Renal cortex interstitium (tissue), 15 donors: ENCODE results near the gene MTFR1L. TPM values are rescaled to one million over a fixed set of nuclear protein-coding genes. Genes with fewer than 3 reads are reported as not detected.

Experiments used
- DNase-seq, 11 donors: peaks; one replicate each; pipeline ENCODE4 v3.0.0-alpha.2; 2013; ENCODE audit warnings: low read depth in 9 of 11, low spot score in 4 of 11; ENCODE audit errors: extremely low read depth in 1 of 11
- long read RNA-seq, 16 experiments: transcript quantifications; one replicate each; lab custom pipeline, GENCODE V29; 2026
- polyA plus RNA-seq, 3 donors: library from polyadenylated mRNA; unstranded; fragments of 120-200 nt; gene quantifications; one replicate each; pipeline ENCODE4 v1.2.1, GENCODE V29; 2013; ENCODE audit not compliant: insufficient read length in 3 of 3

MTFR1L gene
- 100 to 1,000 TPM in 1 of 3 donors, 10 to 100 TPM in 2; 91.0 to 103 (median 97.6) TPM for polyA plus RNA-seq
- long read RNA-seq, donor 1, transcript MTFR1L-203 (7 exons, 2,004 nt) = major isoform, 9 of 41 reads
- long read RNA-seq, donor 1, partial matches to known transcripts = 26 of 41 reads
- long read RNA-seq, donor 1, other reads (novel, unspliced or antisense) = 0 of 41 reads
- long read RNA-seq, donor 2, transcript MTFR1L-203 (7 exons, 2,004 nt) = major isoform, 5 of 9 reads
- long read RNA-seq, donor 2, partial matches to known transcripts = 0 of 9 reads
- long read RNA-seq, donor 2, other reads (novel, unspliced or antisense) = 0 of 9 reads
- long read RNA-seq, donor 3, transcript MTFR1L-203 (7 exons, 2,004 nt) = major isoform, 20 of 82 reads
- long read RNA-seq, donor 3, partial matches to known transcripts = 58 of 82 reads
- long read RNA-seq, donor 3, other reads (novel, unspliced or antisense) = 0 of 82 reads
- long read RNA-seq, donor 4, transcript MTFR1L-203 (7 exons, 2,004 nt) = major isoform, 11 of 26 reads
- long read RNA-seq, donor 4, partial matches to known transcripts = 11 of 26 reads
- long read RNA-seq, donor 4, other reads (novel, unspliced or antisense) = 0 of 26 reads
- long read RNA-seq, donor 5 = 0 reads
- long read RNA-seq, donor 6, transcript MTFR1L-203 (7 exons, 2,004 nt) = major isoform, 12 of 16 reads
- long read RNA-seq, donor 6, partial matches to known transcripts = 0 of 16 reads
- long read RNA-seq, donor 6, other reads (novel, unspliced or antisense) = 0 of 16 reads
- long read RNA-seq, donor 7, transcript MTFR1L-203 (7 exons, 2,004 nt) = major isoform, 12 of 60 reads
- long read RNA-seq, donor 7, partial matches to known transcripts = 41 of 60 reads
- long read RNA-seq, donor 7, other reads (novel, unspliced or antisense) = 0 of 60 reads
- long read RNA-seq, donor 8, transcript MTFR1L-210 (7 exons, 1,873 nt) = minor isoform, 6 of 32 reads
- long read RNA-seq, donor 8, transcript MTFR1L-203 (7 exons, 2,004 nt) = major isoform, 19 of 32 reads
- long read RNA-seq, donor 8, partial matches to known transcripts = 6 of 32 reads
- long read RNA-seq, donor 8, other reads (novel, unspliced or antisense) = 0 of 32 reads
- long read RNA-seq, donor 9, transcript MTFR1L-203 (7 exons, 2,004 nt) = major isoform, 12 of 26 reads
- long read RNA-seq, donor 9, partial matches to known transcripts = 9 of 26 reads
- long read RNA-seq, donor 9, other reads (novel, unspliced or antisense) = 0 of 26 reads
- long read RNA-seq, donor 10, transcript MTFR1L-203 (7 exons, 2,004 nt) = major isoform, 8 of 59 reads
- long read RNA-seq, donor 10, partial matches to known transcripts = 50 of 59 reads
- long read RNA-seq, donor 10, other reads (novel, unspliced or antisense) = 0 of 59 reads
- long read RNA-seq, donor 11, transcript MTFR1L-203 (7 exons, 2,004 nt) = major isoform, 15 of 24 reads
- long read RNA-seq, donor 11, partial matches to known transcripts = 5 of 24 reads
- long read RNA-seq, donor 11, other reads (novel, unspliced or antisense) = 0 of 24 reads
- long read RNA-seq, donor 12, partial matches to known transcripts = 0 of 6 reads
- long read RNA-seq, donor 12, other reads (novel, unspliced or antisense) = 0 of 6 reads
- long read RNA-seq, donor 13, transcript MTFR1L-203 (7 exons, 2,004 nt) = major isoform, 30 of 2,204 reads
- long read RNA-seq, donor 13, transcript MTFR1L-214 (3 exons, 2,531 nt) = minor isoform, 5 of 2,204 reads
- long read RNA-seq, donor 13, partial matches to known transcripts = 1,423 of 2,204 reads
- long read RNA-seq, donor 13, other reads (novel, unspliced or antisense) = 737 of 2,204 reads
- long read RNA-seq, donor 14, transcript MTFR1L-203 (7 exons, 2,004 nt) = major isoform, 10 of 20 reads
- long read RNA-seq, donor 14, partial matches to known transcripts = 0 of 20 reads
- long read RNA-seq, donor 14, other reads (novel, unspliced or antisense) = 5 of 20 reads
- long read RNA-seq, donor 15, transcript MTFR1L-203 (7 exons, 2,004 nt) = major isoform, 10 of 13 reads
- long read RNA-seq, donor 15, partial matches to known transcripts = 0 of 13 reads
- long read RNA-seq, donor 15, other reads (novel, unspliced or antisense) = 0 of 13 reads
- long read RNA-seq, donor 16, transcript MTFR1L-203 (7 exons, 2,004 nt) = major isoform, 36 of 68 reads
- long read RNA-seq, donor 16, transcript MTFR1L-210 (7 exons, 1,873 nt) = minor isoform, 11 of 68 reads
- long read RNA-seq, donor 16, partial matches to known transcripts = 11 of 68 reads
- long read RNA-seq, donor 16, other reads (novel, unspliced or antisense) = 0 of 68 reads

GRCh38 chr1:25819491-25820246, at the start of gene MTFR1L:
Gene MTFR1L, plus strand, starts transcription at chr1:25819954. Its CDS starts 3,151 bp downstream, at chr1:25823105.
- peak in 10 of 11 donors; percentile 63 to 84 (median 79) for DNase-seq

GRCh38 chr1:25770541-25771220, 49.1 kb upstream of the MTFR1L start:
- no peak for DNase-seq

GRCh38 chr1:25771221-25772114, 48.3 kb upstream of the MTFR1L start:
- peak; percentile 65 to 88 (median 83) for DNase-seq

DNA sequence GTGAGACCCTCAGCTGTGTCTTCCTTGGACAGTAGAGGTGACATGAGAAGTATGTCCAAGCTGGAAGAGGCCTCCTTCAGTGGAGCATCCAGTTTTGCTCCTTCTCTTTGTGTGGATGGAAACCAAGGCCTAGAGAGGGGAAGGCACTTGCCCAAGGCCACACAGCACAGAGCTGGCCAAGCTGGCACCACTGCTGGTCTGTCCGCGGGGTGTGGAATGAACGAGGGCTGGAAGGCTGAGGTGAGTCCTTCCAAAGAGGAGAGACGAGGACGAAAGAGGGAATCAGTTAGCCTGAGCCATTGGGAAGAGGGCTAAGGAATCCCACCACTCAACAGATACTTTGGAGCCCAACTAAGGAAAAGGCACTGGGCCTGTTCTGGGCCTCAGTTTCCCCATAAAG, 47.6 kb upstream of the MTFR1L start:
- DNase-seq = no peak

DNA sequence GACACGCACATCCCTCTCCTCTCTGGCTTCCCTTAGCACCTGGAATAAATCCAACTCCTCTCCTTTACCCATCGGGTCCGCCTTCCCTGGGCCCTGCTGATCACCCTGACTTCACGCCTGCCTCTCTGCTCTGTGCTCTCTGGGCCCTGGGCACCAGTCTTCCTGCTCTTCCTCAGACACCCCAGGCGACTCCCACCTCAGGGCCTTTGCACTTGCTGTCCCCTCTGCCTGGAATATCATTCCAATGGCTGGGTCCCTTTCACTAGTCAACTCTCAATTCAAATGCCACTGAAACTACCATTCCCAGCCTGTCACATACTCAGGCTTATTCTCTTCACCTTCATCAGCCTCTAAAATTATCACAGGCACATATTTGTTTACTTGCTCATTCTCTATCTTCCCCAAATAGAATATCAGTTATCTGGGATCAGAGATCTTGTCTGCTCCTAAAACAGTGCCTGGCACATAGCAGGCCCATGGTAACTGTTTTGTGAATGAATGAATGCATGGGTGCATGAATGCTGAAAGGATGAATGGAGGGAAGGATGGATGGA, 47.0 kb upstream of the MTFR1L start:
- DNase-seq = no peak

DNA sequence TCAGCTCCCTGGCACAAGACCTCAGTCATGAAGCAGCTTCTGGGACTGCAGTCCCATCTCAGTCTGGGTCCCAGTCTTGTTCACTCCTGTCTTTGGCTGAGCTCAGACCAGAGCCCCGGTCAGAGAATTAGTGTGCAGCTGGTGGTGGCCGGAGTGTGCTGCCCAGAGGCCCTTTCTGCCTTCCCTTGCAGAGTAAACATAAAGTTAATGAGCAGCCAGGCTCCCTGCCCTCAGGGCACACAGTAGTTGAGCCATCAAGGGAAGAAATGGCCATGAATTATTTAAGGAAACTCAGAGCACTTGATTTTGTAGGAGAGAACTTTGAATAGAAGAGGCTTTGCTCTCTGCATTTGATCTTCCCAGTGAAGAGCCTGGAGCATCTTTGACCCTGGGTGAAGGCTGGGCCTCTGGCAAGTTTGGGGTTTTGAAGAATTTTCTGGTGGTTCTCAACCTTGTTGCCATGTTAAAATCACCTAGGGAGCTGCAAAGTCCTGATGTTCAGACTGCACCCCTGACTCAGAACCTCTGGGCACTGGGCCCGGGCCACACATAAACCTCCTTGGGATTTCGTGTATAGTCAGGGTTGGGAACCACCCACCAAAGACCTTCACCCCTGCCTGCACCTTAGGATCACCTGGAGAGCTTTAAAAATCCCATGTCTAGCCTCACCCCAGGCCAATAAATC, 46.2 kb upstream of the MTFR1L start:
- peak in 10 of 11 donors; percentile 44 to 85 (median 56) for DNase-seq

GRCh38 chr1:25774206-25774803, 45.4 kb upstream of the MTFR1L start:
- DNase-seq = no peak

- no peak for DNase-seq
Measured at GRCh38 chr1:25774921-25775771, 44.6 kb upstream of the MTFR1L start.

GRCh38 chr1:25779388-25779787, 40.4 kb upstream of the MTFR1L start:
- no peak for DNase-seq

DNA sequence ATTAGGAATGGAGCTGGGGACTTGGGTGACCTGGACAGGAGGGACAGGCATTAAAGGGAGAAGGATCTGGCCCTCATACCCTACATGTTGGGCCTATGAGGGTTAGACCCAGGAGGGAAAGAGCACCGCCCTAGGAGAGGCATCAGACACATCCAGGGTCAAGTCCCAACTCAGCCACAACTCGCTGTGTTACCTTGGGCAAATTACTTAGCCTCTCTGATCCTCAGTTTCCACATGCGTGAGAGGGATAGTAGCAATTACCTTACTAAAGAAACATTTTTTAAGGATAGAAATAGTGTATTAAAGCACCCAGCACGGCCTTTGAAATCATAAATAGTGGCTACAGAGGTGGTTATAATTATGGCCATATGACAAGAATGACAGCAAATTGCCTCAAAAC, 39.9 kb upstream of the MTFR1L start:
- no peak for DNase-seq

DNA sequence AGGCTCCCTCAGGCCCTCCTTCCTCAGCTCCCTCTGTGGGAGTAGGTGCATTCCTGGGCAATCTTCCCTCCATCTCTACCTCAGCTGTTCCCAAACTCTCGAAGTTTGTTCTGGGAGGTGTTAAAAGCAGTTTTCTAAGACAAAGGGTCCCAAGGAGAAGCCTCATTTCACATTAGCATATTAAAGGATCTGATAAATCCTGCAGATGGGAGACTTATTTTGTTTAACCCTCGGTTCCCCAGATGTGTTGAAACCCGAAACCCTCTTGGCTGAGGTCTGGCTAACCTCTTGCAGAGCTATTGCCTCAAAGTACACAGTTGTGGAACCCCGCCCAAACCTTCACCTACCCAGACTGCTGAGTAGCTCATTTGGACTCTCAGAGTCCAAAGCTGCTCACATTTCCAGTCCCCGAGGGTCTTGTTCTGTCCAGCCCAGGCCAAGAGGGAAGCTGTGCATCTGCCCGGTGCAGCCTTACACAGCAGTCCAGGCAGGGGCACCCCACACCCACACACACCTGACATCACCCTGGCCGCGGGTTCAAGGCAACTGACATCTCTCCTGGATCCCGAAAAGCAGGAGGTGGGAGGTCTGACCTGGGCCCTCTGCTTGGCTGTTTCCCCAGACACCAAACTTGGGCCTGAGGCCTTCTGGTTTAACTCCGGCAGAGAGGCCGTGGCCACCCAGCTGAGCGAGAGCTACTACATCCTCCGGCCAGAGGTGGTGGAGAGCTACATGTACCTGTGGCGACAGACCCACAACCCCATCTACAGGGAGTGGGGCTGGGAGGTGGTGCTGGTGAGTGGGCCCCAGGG, 39.2 kb upstream of the MTFR1L start:
- DNase-seq = no peak

- no peak for DNase-seq
Measured at GRCh38 chr1:25781130-25781433, 38.7 kb upstream of the MTFR1L start.
